WTC11 (cell line): ENCODE data around the gene OPN4.

Source experiments
- CBFB ChIP-seq: sonication (generic); formaldehyde crosslinking; IDR thresholded peaks from 2 replicates; pipeline ENCODE4 v1.8.1; 2022; ENCODE audit warnings: mild to moderate bottlenecking, low read depth, missing genetic modification reagents
- JUN ChIP-seq: sonication (generic); formaldehyde crosslinking; IDR thresholded peaks from 2 replicates; pipeline ENCODE4 v1.8.0; 2023; ENCODE audit warnings: mild to moderate bottlenecking, missing genetic modification reagents
- MYBL2 ChIP-seq: sonication (generic); formaldehyde crosslinking; IDR thresholded peaks from 2 replicates; pipeline ENCODE4 v1.8.1; 2023; ENCODE audit warnings: mild to moderate bottlenecking, moderate library complexity, missing genetic modification reagents
- NFE2L1 ChIP-seq: sonication (generic); formaldehyde crosslinking; IDR thresholded peaks from 2 replicates; pipeline ENCODE4 v1.8.1; 2023; ENCODE audit warnings: missing genetic modification reagents
- ZNF317 ChIP-seq: sonication (generic); formaldehyde crosslinking; IDR thresholded peaks from 2 replicates; pipeline ENCODE4 v1.8.1; 2023; ENCODE audit warnings: low read depth, mild to moderate bottlenecking, moderate library complexity, missing genetic modification reagents, borderline replicate concordance
- ZNF671 ChIP-seq: fragments of 250-450 bp; sonication (Bioruptor Pico); IDR thresholded peaks from 2 replicates; pipeline ENCODE4 v1.8.0; 2021; ENCODE audit warnings: mild to moderate bottlenecking
- TF ChIP-seq, protein P1 (sequence below): fragments of 200-600 bp; IDR thresholded peaks from 2 replicates; pipeline ENCODE4 v1.8.0; 2022; ENCODE audit warnings: antibody characterized with exemption

DNA sequence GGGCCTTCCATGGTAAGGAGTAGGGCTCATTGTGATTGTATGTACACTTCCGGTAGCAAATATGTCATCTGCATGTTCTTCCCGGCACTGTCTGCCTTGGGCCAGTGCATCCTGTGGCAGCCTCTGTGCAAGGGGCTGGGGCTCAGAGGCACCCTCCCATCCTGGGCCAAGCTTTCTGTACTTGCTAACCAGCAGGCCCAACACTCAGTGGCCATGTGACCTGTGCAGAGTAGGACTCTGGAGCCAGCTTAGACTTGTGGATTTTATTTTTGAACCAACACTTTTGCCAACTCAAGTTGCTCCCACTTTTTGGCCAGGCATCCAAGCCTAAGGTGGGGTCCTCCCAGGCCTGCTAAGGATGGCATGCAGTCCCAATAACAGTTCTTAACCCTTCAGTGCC lies 38.9 kb downstream of the OPN4 start:
- TF ChIP-seq CBFB (CRISPR knock-in tag) (no peak), NFE2L1 (CRISPR knock-in tag) (no peak), JUN (CRISPR knock-in tag) (no peak), ZNF317 (no peak), ZNF671 (CRISPR knock-in tag) (no peak), MYBL2 (CRISPR knock-in tag) (no peak)
- TF ChIP-seq, protein P1, sequence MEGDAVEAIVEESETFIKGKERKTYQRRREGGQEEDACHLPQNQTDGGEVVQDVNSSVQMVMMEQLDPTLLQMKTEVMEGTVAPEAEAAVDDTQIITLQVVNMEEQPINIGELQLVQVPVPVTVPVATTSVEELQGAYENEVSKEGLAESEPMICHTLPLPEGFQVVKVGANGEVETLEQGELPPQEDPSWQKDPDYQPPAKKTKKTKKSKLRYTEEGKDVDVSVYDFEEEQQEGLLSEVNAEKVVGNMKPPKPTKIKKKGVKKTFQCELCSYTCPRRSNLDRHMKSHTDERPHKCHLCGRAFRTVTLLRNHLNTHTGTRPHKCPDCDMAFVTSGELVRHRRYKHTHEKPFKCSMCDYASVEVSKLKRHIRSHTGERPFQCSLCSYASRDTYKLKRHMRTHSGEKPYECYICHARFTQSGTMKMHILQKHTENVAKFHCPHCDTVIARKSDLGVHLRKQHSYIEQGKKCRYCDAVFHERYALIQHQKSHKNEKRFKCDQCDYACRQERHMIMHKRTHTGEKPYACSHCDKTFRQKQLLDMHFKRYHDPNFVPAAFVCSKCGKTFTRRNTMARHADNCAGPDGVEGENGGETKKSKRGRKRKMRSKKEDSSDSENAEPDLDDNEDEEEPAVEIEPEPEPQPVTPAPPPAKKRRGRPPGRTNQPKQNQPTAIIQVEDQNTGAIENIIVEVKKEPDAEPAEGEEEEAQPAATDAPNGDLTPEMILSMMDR: no peak
